Left ventricle myocardium inferior (tissue), 1 donor: ENCODE measurements around the gene IRX2. TPM values are rescaled to one million over a fixed set of nuclear protein-coding genes. Genes with fewer than 3 reads are reported as not detected.

Source experiments
- DNase-seq: peaks from one replicate; pipeline ENCODE4 v3.0.0-alpha.2; 2020
- H3K27ac ChIP-seq: fragments of 200-600 bp; replicated peaks from 2 replicates; pipeline ENCODE4 v1.8.0; 2021
- H3K27me3 ChIP-seq: fragments of 200-600 bp; 2 replicates; pipeline ENCODE4 v1.8.0; 2021; ENCODE audit warnings: low read depth
- H3K36me3 ChIP-seq: fragments of 200-600 bp; 2 replicates; pipeline ENCODE4 v1.8.0; 2021
- H3K4me1 ChIP-seq: fragments of 200-600 bp; 2 replicates; pipeline ENCODE4 v1.8.0; 2021
- H3K4me3 ChIP-seq: fragments of 200-600 bp; 2 replicates; pipeline ENCODE4 v1.8.0; 2021; ENCODE audit warnings: mild to moderate bottlenecking, moderate library complexity
- H3K9me3 ChIP-seq: fragments of 200-600 bp; replicated peaks from 2 replicates; pipeline ENCODE4 v1.8.0; 2021
- intact Hi-C: fragments of 100-400 bp; cut with micrococcal nuclease; formaldehyde crosslinking; loops from one replicate; pipeline ENCODE4 v1.11.0; 2022
- total RNA-seq: library from RNA; stranded (reverse); fragmentation: NEBNext Ultra II Directional; extraction: Animal tissue kit (Norgen Biotek cat#: 25700); gene quantifications from one replicate; pipeline ENCODE4 v1.2.1, GENCODE V29; 2021
- TF ChIP-seq, protein P1 (sequence below): fragments of 200-600 bp; IDR thresholded peaks from 2 replicates; pipeline ENCODE4 v1.8.0; 2021; ENCODE audit warnings: antibody characterized with exemption, mild to moderate bottlenecking, borderline replicate concordance
- donor health status: DM: no; HTN: yes; CAD: no; lungs with severe emphysema.

IRX2 gene
- total RNA-seq, 1 donor from 2014 or later: 6.2 TPM

DNA sequence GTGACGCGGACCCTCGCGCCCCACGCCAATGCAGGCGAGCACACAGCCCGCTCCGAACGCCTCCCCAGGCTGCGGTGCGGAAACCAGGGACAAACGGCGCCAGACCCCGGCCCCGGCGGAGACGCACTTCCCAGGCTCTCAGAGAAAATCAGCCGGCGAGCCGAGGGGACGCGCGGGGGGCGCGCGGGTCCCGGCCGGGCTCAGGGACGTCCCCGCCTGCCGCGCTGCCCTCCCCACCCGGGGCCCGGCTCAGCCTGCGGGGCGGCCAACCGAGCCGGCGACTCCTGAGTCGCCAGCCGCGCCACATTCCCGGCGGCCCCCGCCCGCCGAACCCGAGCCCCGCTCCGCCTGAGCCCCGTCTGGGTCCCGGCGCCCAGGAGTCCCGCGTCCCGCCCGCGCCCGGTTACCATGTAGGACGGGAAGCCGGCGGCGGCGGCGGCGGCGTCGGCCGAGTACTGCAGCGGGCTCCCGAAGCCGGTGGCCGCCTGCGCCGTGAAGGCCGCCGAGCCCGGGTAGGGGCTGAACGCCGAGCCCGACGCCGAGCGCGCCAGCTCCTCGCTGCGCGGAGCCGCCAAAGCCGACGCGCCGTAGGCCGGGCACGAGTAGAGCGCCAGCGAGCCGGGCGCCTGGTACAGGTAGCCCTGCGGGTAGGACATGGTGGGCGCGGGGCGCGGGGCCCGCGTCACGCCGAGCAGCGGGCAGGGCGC, 566 bp downstream of the IRX2 start:
- Histone ChIP-seq H3K4me3 (peak overlapping the region; percentile 59), H3K9me3 (no peaks in the 10 kb centered on the region), H3K4me1 (peaks cover 53% of the 10 kb centered on the region), H3K27me3 (peaks cover 98% of the 10 kb centered on the region), H3K36me3 (no peaks in the 10 kb centered on the region), H3K27ac (no peak overlapping the region)
- DNase-seq: no peak
- intact Hi-C loops: no loop called here
- TF ChIP-seq, protein P1, sequence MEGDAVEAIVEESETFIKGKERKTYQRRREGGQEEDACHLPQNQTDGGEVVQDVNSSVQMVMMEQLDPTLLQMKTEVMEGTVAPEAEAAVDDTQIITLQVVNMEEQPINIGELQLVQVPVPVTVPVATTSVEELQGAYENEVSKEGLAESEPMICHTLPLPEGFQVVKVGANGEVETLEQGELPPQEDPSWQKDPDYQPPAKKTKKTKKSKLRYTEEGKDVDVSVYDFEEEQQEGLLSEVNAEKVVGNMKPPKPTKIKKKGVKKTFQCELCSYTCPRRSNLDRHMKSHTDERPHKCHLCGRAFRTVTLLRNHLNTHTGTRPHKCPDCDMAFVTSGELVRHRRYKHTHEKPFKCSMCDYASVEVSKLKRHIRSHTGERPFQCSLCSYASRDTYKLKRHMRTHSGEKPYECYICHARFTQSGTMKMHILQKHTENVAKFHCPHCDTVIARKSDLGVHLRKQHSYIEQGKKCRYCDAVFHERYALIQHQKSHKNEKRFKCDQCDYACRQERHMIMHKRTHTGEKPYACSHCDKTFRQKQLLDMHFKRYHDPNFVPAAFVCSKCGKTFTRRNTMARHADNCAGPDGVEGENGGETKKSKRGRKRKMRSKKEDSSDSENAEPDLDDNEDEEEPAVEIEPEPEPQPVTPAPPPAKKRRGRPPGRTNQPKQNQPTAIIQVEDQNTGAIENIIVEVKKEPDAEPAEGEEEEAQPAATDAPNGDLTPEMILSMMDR: no peak

DNA sequence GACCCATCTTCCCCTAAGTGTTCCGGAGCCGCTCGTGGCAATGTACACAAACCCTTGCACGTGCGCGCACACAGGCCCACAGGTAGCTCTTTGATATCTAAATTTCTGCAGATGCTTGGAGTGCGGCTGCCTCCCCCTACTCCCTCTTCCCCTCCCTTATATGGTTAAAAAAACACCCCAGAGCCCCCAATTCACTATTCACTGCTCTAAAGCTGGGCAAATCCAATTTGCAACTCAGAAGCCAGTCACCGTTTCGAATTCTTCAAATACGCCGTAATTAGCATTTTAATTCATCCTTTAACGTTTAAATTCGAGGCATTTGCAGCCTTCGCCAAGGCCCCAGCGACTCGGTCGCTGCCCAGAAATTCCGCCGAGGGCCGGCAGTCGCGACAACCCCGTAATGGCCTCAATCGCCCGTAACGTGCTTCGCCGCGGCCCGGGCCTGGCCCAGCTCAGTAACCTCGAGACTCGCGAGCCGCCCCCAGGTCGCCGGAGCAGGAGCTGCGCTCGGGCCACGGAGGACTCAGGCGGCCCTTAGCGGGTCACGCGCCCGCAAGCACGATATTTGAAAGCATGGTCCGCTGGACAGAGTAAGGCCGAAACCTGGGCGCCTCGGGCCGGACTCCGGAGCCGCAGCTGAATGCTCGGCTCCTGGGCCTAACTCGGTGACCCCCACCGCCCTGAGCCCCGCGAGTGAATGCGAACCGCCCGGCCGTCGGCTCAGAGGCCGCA, 1.3 kb downstream of the IRX2 start:
- no peak for DNase-seq
- Histone ChIP-seq H3K4me1 (peaks cover 46% of the 10 kb centered on the region), H3K9me3 (no peaks in the 10 kb centered on the region), H3K27ac (no peak overlapping the region), H3K4me3 (peak overlapping the region; percentile 59), H3K36me3 (no peaks in the 10 kb centered on the region), H3K27me3 (peaks cover 98% of the 10 kb centered on the region)
- intact Hi-C loops: no loop called here
- TF ChIP-seq, protein P1: no peak

GRCh38 chr5:2749514-2750025, 1.9 kb downstream of the IRX2 start:
- TF ChIP-seq, protein P1: no peak
- Histone ChIP-seq H3K9me3 (no peaks in the 10 kb centered on the region), H3K27me3 (peaks cover 98% of the 10 kb centered on the region), H3K27ac (no peak overlapping the region), H3K4me1 (peaks cover 40% of the 10 kb centered on the region), H3K36me3 (no peaks in the 10 kb centered on the region), H3K4me3 (peak overlapping the region; percentile 59)
- intact Hi-C loops: no loop called here
- no peak for DNase-seq

- intact Hi-C loops: no loop called here
Observed at GRCh38 chr5:2748861-2749513, 2.5 kb downstream of the IRX2 start.

More at GRCh38 chr5:2748861-2749513, 2.5 kb downstream of the IRX2 start:
- TF ChIP-seq, protein P1: no peak
- H3K9me3 ChIP-seq: no peaks in the 10 kb centered on the region
- H3K4me3 ChIP-seq: no peak overlapping the region
- no peak overlapping the region for H3K27ac ChIP-seq
- H3K27me3 ChIP-seq: peaks cover 98% of the 10 kb centered on the region
- H3K4me1 ChIP-seq: peaks cover 34% of the 10 kb centered on the region
- H3K36me3 ChIP-seq: no peaks in the 10 kb centered on the region
- no peak for DNase-seq
